GM19351 (cell line): Measurements from ENCODE around the gene GPR3.
A peak's percentile ranks its signal among the peaks of the same experiment; 100 is the strongest.

Experiments
- ATAC-seq: cut with Tn5 transposase; IDR thresholded peaks from one replicate; pipeline ENCODE4 v1.9.1; 2021; ENCODE audit warnings: mild to moderate bottlenecking, moderate library complexity; ENCODE audit not compliant: unreplicated experiment

The GPR3 gene

DNA sequence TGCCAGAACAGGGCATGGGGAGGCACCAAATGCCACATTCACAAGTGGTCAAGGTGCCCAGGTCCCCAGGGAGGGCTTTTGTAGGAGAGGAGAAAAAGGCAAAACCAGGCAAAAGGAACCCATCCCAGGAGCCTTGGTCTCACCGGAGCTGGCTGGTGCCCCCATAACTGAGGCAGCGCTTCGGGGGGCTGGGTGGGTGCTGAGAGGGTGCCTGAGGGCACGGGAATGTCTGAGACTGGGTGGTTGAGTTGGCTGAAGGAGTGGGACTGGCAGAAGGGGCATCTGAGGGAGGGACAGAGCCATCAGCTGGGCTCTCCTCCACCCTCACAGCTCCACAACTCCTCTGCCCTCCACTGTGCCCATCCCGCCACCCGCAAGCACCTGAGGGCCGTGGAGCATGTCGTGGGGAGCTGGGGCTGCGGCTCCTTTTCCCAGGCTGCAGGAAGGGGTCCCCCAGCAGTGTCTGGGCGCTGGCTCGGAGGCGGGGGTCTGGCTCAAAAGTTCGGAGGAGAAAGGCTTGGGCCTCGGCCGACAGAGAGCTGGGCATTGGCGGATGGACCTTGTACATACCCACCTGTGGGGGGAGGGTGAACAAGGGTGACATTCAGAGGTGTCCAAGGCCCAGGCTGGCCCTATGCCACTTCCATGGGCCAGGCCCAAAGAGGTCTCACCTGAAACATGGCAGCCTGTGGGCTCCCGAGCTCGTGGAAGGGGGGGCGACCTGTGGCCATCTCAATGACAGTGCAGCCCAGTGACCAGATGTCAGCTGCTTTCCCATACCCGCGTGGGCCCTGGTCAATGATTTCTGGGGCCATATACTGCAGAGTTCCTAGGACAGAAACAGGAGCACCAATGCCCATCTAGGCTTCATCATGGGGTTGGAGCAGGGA lies 34.1 kb upstream of the GPR3 start:
- no peak for ATAC-seq

DNA sequence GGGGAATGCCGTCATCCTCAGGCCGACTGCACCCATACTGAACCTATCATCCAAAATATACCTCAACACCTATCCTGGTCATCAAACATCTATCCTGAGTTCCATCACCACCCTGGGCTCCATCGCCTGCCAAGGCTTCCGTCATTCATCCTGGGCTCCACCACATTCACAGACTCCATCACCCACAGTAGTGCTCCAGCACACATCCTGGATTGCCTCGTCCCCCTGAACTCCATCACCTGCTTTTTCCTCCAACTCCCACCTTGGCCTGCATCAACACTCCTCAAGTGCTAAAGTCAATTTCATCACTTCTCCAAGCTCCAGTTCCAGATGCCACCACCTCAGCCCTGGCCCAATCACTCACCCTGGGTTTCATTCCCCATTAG lies 33.5 kb upstream of the GPR3 start:
- ATAC-seq: no peak

DNA sequence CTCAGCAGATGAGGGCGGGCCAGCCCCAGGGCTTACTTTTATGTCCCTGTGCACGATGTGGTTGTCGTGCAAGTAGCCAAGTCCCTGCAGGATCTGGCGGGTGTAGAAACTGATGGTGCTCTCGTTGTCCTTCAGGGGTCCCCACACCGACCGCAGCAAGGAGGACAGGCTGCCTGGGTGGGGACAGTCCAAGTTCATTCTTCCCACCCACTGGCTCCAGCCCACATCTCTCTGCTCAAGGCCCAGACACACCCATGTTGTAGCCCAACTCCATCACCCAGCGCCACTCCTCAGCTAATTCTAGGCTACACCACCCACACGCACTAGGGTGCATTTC lies 32.6 kb upstream of the GPR3 start:
- ATAC-seq: no peak

DNA sequence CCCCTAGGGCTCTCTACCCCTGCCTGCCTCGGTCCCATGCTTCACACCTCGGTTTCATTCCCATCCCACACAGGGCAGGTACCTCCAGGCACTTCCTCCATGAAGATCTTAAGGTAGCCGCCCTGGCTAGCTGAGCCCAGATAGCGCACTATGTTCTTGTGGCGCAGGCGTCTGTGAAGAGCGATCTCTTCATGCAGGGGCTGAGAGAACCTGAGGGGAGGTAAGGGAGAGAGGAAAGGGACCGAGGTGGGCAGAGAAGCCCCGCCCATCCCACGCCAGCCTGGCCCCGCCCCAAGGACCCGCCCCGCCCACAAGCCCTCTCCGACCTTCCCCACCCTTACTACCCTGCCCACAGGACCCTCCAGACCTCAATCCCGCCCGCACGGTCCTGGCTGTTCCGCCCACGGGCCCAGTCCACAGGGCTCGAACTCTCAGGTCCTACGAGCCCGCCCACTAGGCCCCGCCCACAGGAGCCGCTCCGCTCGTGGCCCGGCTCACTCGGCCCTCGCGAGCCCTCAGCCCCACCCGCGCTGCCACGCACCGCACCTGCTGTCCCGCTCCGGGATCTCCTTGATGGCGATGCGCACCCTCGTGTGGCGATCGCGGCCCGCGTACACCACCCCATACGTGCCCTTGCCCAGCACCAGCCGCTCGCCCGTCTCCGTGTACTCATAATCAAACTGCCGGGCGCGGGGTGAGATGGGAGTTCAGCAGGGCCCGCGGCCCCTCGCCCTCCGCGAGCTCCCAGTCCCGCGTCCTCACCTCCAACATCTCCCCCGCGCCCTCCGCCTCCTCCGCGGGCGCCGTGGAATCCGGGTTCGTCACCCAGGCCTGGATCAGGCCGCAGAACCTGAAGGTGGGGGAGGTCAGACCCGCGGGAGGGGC lies 32.0 kb upstream of the GPR3 start:
- ATAC-seq: no peak

DNA sequence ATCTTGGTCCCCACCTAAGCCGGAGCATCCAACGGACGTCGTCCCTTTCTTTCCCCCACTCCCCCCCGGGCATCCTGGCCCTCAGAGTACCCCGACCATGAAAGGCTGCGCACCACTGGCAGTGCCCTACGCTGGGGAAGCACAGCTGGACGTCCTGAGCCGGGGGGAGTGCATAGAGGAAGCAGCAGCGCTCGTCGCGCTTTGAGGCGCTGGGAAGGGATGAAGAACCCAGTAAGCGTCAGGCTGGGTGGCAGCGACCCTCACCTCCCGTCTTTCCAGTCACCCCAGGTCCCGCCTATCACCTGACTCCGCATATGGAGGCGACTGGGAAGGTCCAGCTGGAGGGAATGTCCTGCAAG lies 31.4 kb upstream of the GPR3 start:
- no peak for ATAC-seq

DNA sequence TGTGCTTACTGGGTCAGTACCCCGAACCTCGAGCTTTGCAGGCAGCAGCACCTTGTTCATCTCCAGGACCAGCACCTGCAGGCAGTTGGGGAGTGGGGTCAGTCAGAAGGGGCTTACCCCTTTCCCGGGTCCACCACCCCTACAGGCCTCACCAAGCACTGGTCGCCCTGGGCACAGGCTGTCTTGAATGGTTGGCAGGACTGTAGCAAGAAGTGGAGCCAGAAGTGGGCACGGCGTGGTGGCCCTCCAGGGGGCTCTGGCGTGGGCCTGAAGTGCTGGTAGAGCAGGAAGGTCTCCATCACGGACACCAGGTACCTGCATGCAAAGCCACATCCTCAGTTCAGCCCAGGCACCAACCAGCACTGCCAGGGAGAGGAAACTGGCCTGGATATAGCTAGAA lies 30.9 kb upstream of the GPR3 start:
- ATAC-seq: no peak

DNA sequence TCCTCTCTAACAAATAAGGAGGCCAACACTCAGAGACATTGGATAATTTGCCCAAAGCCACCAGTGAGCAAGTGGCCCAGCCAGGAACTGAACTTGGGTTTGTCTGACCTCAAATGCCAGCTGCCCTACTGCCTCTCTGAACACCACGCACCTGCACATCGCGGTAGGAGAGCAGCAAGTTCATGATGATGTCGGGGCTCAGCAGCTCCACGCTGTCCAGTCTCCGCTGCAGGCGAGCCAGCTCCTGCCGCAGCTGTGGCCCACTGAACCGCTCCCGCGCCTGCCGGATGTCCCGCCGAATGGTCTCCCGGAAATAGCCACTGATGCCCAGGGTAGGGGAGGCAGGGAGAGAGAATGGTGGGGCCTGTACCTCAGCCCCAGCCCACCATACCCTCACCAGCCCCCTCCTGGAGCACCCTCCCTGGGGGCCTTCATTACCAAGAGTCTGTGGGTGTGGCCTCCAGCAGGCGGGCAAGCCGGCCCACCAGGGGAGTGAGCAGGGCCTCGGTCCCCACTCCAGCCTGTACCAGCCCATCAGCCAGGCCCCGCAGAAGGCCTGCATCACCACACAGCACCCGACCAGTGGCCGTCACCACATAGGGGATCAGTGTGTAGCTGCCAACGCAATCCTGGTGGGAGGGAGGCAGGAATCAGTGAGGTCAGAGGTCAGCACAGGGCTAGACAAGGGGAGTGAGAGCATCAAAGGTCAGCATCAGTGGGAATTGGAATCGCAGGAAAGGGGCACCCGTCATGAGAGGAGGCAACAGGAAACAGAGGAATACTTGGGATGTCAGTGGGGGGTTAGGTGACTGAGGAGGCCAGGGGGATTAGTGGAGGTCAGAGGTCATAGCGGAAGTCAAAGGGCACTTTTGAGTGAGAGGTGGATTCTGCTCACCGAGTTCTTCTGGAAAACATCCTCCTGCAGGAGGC lies 28.4 kb upstream of the GPR3 start:
- ATAC-seq: no peak

DNA sequence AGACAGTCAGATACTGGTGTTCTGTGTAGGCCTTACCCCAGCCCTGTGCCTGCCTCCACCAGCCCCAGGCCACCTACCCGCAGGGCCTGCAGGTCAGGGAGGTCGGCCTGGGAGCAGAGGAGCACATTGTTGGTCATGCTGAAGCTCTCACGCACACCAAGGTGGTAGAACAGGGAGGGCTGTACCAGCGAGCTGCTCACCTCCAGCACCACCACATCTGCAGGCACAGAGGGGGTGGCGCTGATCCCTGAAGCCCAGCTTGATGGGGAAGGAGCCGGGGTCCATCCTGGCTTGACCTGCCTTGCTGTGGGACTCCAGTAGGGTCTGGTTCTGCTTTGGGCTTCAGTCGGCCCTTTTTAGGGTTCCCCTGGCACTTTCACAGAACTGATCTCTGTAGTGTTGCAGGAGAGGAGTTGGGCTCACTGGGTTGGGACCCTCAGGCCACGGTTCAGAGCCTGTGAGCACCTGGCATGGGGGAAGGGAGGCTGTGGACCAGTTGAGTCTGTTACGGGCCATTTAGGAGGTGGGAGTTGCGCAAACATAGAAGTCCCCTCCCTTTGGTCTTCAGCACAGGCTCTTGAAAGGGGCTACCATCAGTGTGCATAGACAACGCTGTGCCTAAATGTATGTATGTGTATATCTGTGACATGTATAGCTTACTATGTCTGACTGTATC lies 27.6 kb upstream of the GPR3 start:
- ATAC-seq: no peak

DNA sequence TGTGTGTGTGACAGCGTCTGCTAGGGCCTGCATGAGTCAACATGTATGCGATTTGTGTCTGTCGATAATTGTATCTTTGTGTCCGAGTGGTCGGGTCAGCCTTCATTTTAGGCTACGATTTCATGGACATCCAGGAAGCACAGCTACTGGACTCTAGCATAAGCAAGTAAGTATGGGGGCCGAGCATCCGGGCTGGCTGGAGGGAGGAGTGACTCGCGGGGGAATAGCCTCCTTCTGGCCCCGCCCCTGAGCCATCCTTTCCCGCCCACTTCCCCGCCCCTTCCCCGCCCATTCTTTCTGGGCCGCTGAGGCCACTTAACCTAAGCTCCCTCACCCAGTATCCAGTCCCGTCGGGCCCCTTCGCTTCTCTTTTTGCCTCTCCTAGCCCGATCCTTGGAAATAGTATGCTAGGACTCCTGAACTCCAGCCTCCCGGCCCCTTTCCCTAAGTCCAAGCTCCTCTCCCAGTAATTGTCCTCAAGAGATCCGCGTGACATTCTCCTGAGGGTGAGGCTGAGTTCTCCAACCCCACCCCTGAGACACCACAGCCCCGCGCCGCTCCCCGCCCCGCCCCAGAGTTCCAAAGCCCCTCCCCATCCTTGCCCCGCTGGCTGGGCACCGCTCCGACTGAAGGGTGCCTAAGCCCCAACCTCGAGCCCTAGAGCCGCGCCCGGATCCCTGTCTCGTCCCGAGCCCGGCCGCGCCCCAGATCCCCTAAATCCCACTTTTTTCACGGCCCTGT lies 26.9 kb upstream of the GPR3 start:
- ATAC-seq: peak; percentile 40

DNA sequence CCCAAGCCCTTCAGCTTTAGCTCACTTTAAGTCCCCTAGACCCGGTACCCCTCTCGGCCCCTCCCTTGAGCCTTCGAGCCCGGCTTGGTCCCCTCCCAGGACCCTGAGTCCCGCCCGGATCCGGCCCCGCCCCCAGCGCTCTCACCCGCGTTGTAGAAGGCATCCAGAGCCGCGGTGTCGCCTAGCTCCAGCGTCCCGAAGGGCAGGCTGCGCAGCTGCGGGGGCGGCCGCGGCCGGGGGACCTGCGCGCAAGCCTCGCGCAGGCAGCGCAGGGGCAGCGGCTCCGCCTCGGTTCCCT lies 26.4 kb upstream of the GPR3 start:
- ATAC-seq: peak; percentile 38

DNA sequence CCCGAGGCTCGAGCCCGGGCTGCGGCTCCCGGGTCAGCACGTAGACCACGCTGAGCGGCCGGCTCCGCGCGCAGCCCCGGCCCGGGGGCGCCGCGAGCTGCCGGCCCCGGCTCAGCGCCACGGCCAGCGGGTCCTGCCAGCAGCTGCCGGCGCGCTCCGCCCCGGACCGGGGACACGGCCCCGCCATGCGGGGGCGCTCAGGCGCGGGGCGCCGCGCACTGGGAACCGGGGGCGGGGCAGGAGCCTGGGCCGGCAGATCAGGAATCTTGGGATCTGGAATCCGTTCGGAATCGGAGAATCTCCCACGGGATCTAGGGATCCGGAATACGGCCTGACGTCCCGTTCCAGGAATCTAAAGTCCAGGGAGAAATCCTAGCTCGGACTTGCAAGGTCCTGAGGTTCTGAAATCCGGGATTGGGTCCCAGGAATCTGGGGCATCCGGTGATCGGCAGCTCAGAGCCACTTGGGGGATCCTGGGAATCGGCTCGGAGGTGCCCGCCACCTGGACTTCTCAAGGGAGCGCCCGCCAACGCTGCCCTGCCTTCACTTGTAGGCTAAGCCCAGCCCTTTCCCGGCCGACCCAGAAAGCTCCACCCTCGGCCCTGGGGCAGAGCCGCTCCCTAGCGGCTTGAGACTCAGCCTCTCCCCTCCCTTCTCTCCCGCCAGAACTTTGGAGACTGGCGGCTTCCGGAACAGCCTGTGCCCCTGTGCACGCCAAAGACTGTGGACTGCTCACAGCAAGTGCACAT lies 25.8 kb upstream of the GPR3 start, which contains the start of gene MAP3K6:
Gene MAP3K6, minus strand, starts transcription at position 551 of the 749 bp plus-strand sequence. Its CDS starts 364 bp downstream, at position 187.
- peak; percentile 37 for ATAC-seq

DNA sequence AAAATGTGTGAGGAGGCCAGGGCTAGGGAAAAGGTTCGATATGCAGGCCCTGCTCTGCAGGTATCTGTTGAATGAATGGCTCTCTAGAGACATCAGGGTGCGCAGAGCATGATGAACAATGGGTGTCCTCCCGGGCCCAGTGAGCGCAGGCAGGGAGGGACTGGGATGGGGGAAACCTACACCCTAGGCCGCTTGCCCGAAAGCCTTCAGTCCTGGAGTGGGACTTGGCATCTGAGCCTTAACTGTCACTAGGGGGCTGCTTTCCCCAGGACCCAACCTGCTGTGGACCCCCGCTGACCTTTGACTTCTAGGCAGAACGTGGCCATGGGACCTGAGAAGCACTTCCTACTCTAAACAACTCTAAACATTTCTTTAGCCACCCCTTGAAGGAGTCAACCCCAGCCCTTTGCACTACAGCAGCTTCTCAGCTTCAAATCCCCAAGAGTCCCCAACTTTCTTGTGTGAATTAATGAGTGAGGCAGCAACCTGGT lies 25.2 kb upstream of the GPR3 start:
- no peak for ATAC-seq

DNA sequence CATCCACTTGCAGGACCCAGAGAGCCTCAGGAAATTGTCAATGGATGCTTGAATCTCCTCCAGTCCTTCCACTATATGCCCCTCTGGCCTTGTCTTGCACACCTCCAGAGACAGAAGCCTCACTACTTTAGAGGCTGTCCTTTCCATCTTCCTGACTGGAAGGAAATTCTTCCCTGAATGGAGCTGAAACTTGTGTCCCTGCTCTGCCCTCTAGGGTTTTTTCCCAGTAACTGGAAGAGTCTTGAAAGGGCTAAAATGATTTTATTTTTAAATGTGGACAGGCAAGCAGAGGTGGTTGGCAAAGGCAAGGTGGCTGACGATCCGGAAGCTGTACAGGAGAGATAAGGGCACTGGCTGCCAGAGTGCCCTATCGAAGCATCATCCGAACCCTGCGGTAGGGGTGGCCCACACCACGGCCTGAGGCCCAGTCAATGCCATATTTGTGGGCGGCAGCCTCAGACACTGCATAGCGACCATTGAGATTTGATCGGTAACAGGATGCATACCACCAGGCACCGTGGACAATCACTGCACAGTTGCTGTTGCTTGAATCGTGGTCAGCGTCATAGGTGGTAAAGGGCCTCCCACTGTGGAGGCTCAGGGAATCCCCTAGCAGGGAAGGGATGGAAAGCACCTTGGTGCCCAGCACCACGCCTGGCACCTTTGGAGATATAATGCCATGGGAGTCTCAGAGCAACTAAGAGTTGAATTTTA lies 23.4 kb upstream of the GPR3 start:
- ATAC-seq: no peak

DNA sequence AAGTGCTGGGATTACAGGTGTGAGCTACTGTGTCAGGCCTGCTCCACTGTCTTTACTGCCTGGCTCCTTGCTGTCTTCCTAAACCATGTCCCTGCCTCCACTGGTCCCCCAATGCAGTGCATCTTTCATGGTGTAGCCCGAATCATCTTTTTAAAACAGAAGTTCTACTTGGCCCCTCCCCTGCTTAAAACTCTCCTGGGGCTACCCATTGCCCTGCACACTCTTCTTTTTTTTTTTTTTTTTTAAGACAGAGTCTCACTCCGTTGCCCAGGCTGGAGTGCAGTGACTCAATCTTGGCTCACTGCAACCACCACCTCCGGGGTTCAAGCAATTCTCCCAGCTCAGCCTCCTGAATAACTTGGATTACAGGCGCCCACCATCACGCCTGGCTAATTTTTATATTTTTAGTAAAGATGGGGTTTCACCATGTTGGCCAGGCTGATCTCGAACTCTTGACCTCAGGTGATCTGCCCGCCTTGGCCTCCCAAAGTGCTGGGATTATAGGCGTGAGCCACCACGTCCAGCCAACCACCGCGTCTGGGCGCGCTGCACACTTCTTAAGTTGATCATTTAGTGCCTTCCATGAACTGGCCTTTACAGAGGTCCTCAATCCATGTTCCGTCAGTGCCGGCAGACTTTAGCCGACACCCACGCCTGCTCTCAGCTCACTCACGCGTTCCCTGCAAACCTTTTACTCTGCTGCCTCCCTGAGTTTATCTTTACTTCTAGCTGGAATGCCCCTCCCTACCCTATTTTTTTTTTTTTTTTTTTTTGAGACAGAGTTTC lies 20.2 kb upstream of the GPR3 start:
- ATAC-seq: no peak

DNA sequence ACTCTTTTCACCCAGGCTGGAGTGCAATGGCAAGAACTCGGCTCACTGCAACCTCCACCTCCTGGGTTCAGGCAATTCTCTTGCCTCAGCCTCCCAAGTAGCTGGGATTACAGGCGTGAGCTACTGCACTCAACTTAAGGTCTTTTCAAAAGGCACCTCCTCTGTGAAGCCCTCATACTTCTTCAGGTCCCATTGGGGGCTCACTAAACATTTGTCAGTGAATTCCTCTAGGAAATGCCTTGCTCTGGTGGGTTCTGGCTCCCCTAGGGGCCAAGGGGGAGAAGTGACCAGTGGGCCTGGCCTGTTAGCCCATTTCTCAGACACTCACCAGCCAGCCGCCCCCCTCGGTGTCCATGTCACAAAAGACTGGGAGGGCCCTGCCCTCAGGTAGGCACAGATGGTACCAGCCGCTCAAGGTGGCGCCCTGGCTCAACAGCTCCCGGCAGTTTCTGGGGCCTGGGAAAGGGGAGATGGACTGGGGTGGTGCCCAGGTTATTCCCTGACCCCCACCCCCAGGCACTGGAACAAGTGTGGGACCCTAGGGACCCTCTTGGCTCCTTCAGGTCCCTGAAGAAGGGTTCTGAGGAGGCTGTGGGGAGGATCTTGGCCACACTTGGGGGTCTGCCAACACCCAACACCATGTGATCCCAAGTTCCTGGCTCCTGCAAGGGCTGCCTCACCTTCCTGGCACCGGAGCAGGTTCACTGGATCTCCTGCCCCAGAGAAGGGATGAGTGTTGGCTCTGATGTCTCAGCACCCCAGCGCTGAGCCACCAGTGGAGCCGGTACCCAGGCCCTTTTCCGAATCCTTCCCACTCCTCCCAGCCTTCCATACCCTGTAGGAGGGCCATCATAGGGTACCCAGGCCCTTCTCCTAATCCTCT lies 19.4 kb upstream of the GPR3 start:
- no peak for ATAC-seq

DNA sequence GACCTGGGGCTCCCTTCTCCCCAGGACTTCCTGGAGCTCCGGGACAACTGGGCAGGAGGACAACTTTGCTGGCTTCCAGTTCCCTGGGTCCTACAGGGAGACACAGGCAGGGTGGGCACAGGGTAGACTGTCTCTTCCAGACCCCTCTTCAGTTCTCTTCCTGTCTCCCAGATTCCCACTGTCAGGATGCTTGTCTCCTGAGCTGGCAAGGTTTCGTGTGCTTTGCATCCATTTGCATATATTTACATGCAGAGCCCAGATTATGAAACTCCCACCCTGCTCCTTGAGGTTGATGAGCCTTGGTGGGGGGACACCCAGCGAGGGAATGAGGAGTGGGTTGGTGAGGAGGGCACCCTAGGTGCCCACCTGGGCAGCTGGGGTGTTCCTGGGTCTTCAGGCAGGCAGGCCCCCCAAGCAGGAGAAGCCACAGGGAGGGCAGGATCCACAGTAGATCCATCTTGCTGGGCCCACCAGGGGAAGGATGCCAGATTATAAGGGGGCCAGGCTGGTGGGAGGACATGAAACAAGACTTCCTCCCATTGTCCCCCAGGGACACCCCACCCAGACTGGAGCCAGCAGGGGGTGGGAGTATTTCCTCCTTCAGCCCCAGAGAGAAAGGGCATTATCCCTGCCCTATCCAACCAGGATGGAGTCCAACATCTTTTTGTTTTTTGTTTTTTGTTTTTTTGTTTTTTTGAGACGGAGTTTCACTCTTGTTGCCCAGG lies 17.9 kb upstream of the GPR3 start, which contains the start of gene FCN3:
Gene FCN3, minus strand, starts transcription at position 463 of the 725 bp plus-strand sequence. Its CDS starts 6 bp downstream, at position 457.
- ATAC-seq: no peak
